GM19023 (cell line): Measurements from ENCODE around the gene MFNG.
"Not testable (repeated sequence)": the region's sequence is repeated elsewhere in the genome, so short reads cannot be mapped to it uniquely, and the experiment has no call there.

Experiments
- ATAC-seq: cut with Tn5 transposase; IDR thresholded peaks from one replicate; pipeline ENCODE4 v1.9.1; 2021; ENCODE audit warnings: mild to moderate bottlenecking, moderate library complexity; ENCODE audit not compliant: unreplicated experiment

MFNG gene

GRCh38 chr22:37476389-37477329, 9.5 kb downstream of the MFNG start:
- ATAC-seq = no peak

GRCh38 chr22:37474447-37475090, 11.6 kb downstream of the MFNG start:
- ATAC-seq = no peak

GRCh38 chr22:37473437-37473946, 12.7 kb downstream of the MFNG start:
- ATAC-seq = no peak

- ATAC-seq = no peak
These were observed 13.7 kb downstream of the MFNG start for GRCh38 chr22:37472418-37473006.

- no peak for ATAC-seq
These were observed 14.3 kb downstream of the MFNG start for GRCh38 chr22:37471727-37472417.

GRCh38 chr22:37470087-37470445, 16.1 kb downstream of the MFNG start:
- no peak for ATAC-seq

- no peak for ATAC-seq
These were observed 16.6 kb downstream of the MFNG start for GRCh38 chr22:37469416-37470086.

GRCh38 chr22:37468201-37468695, 17.9 kb downstream of the MFNG start:
- ATAC-seq = not testable (repeated sequence)

- ATAC-seq = no peak
These were observed 18.7 kb downstream of the MFNG start for GRCh38 chr22:37467391-37467955.

GRCh38 chr22:37464181-37464580, 22.0 kb downstream of the MFNG start:
- no peak for ATAC-seq

- no peak for ATAC-seq
These were observed 23.2 kb downstream of the MFNG start for GRCh38 chr22:37462983-37463382.

- no peak for ATAC-seq
These were observed 23.7 kb downstream of the MFNG start for GRCh38 chr22:37462436-37462835.

- no peak for ATAC-seq
These were observed 24.2 kb downstream of the MFNG start for GRCh38 chr22:37461961-37462360.

GRCh38 chr22:37460684-37461083, 25.5 kb downstream of the MFNG start:
- ATAC-seq = no peak

GRCh38 chr22:37459206-37459605, 27.0 kb downstream of the MFNG start:
- no peak for ATAC-seq

- ATAC-seq = no peak
These were observed 28.9 kb downstream of the MFNG start for GRCh38 chr22:37457093-37457893.

GRCh38 chr22:37456346-37456745, 29.8 kb downstream of the MFNG start:
- no peak for ATAC-seq

GRCh38 chr22:37455896-37456295, 30.3 kb downstream of the MFNG start:
- no peak for ATAC-seq
